HG03520 (cell line): ENCODE data around the gene DDX47.
A peak's percentile ranks its signal among the peaks of the same experiment; 100 is the strongest.

Experiments used
- ATAC-seq: cut with Tn5 transposase; IDR thresholded peaks from one replicate; pipeline ENCODE4 v1.9.1; 2021; ENCODE audit warnings: mild to moderate bottlenecking, moderate library complexity; ENCODE audit not compliant: unreplicated experiment

The DDX47 gene

DNA sequence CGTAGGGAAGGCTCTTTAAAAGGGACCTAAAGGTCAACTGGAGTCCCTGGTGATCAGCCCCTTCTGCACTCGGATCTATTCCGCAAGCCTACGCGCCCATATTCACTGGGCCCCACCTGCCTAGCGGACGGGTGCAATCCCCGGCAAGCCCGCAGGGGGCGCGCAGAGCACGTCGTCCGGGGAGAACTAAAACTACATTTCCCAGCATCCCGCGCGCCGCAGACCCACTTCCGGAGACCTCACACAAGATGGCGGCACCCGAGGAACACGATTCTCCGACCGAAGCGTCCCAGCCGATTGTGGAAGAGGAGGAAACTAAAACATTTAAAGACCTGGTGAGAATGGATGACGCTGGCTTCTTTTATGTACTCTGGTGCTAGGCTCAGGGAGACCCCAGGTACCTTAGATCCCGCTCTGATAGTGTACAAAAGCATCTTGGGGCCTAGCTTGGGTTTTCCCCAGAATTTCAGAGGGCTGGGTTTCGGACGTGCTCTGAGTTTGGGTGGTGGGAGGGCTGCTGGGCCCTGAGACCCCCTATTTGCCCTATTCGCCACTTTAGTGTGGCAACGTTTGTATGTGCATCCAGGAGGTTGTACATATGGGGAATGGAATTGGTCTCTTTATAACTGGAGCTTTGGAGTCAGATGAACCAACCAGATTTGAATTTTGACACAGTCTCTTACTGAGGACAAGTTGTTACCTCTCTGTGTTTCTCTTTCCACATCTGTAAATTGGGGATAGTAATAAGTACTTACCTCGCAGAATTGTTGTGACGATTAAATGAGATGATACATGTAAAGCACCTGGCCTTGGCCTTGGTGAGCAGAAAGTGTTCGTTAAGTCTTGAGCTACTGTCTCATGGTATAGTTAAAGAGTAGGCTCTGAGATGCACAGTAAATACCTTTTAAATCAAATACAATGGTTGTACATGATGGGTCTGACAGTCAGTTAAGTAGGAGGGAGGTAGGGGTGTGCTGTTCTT lies at the start of gene DDX47:
TSS of gene DDX47 (plus strand) at position 227 of the 982 bp plus-strand sequence. CDS start at position 249, 22 bp downstream.
- ATAC-seq: peak; percentile 84

DNA sequence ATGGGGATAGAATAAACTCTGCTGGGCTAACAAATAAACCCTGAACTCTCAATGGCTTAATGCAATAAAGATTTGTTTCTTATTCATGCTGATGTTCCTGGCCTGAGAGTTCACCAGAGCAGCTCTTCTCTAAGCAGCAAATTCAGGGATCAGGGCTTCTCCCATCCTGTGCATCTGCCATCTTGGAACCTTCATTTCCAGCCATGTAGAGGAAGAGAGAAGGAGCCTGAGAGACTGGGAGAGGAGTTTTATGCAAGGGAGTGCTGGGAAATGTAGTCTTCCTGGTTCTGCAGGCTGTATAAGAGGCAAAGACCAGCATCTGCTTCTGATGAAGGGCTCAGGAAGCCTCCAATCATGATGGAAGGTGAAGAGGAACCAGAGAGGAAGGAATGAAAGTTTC lies 48.3 kb upstream of the DDX47 start:
- ATAC-seq: no peak

DNA sequence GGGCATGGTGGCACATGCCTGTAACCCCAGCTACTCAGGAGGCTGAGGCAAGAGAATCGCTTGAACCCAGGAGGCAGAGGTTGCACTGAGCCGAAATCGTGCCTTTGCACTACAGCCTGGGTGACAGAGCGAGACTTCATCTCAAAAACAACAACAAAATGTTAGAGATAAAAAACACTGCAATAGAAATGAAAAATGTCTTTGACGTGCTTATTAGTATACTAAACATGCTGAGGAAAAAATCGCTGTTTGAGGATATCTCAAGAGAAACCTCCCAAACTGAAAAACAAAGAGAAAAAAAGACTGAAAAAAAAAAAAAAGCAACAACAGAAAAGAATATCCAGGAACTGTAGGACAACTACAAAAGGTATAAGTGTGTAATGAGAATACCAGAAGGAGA lies 42.9 kb upstream of the DDX47 start:
- ATAC-seq: no peak

DNA sequence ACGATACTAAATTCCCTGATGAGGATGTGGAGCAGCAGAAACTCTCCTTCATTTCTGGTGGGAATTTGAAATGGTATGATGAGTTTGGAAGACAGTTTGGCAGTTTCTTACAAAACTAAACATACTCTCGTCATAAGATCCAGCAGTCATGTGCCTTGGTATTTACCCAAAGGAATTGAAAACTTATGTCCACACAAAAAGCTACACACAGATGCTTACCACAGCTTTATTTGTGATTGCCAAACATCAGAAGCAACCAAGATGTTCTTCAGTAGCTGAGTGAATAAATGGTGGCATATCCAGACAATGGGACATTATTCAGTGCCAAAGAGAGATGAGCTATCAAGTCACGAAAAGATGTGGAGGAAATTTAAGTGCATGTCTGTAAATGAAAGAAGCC lies 38.4 kb upstream of the DDX47 start:
- ATAC-seq: no peak

DNA sequence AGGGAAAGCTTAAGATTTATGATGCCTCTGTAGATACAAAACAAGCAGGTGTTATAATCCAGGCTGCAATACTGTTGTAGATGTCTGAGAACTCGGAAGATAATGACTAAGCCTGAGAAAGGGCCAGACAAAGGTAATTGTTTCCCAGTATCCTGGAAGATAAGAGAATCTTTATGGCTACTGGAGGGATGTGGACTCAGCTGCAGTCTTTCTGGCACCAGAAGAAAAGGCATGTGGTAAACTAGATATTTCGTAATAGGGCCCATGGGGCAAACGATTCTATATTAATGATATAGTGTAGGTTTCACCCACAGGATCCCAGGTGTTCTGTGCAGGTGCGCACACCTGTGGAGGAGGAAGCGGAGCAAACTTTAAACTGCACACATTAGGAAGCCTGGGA lies 36.9 kb upstream of the DDX47 start:
- no peak for ATAC-seq

DNA sequence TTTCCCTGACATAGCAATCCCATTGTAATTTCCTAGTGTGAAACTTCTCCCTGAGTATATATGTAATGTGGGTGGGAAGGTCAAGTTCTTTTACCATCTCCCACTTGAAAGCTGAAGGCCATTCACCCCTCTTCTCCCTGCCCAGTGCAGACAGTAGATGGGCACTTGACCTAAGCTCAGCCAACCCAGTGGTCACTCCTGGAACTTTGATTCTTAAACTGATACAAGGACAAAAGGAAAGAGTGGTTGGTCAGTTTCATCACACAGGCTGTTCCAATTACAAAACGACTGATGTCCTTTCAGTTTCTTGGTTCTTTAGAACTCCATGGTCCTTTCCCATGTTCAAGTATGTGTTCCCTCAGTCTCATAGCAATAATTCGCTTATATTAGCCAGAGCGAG lies 36.1 kb upstream of the DDX47 start:
- ATAC-seq: no peak

DNA sequence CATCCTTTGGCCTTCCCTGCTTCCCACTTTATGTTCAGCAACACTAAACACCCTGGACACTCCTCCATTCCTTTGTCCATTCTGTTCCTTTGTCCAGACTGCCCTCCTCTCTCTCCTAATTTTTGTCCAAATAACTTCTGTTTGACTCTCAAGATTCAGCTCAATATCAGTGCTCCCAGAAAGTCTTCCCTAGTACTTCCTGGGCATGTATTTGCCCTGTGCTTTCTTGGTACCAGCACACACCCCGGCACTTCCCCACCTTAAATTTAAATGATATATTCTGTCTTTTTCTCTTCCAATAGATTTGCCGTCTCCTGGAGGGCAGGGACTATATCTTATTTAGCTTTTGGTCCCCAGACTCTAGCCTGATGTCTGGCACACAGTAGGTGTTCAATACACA lies 34.1 kb upstream of the DDX47 start:
- no peak for ATAC-seq

DNA sequence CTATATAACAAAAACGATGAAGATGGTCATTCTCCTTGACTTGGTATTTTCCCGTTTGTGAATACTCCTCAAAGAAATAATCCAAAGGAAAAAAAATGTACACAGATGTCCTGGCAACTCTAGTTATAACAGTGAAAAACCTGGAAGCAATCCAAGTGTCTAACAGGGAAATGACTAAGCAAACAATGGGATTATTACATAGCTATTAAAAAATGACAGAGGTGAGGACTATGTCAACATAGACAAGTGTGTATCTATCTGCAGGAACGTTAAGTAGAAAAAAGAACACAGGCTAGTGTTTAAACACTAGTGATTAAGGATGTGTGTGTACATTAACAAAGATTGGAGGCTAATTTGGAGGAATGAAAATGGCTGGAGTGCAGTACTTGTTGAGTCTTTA lies 33.6 kb upstream of the DDX47 start:
- ATAC-seq: no peak

DNA sequence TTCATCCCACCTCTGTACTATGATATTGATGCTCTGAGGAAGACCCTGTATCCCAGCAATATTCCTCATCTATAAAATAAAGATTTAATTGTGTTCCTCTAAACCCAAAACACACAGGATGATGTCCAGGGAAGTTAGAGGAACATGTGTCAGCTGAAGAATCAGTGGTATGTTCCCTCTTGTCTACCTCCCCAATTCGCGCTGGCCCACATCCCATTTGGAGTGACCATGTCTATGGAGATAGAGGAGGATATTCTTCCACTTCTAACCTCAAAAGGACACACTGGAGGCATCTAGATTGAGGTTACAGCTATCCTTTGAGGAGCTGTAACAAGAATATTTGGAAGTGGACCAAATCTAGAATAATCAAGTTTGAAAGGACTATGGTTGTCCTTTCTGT lies 29.0 kb upstream of the DDX47 start:
- no peak for ATAC-seq

DNA sequence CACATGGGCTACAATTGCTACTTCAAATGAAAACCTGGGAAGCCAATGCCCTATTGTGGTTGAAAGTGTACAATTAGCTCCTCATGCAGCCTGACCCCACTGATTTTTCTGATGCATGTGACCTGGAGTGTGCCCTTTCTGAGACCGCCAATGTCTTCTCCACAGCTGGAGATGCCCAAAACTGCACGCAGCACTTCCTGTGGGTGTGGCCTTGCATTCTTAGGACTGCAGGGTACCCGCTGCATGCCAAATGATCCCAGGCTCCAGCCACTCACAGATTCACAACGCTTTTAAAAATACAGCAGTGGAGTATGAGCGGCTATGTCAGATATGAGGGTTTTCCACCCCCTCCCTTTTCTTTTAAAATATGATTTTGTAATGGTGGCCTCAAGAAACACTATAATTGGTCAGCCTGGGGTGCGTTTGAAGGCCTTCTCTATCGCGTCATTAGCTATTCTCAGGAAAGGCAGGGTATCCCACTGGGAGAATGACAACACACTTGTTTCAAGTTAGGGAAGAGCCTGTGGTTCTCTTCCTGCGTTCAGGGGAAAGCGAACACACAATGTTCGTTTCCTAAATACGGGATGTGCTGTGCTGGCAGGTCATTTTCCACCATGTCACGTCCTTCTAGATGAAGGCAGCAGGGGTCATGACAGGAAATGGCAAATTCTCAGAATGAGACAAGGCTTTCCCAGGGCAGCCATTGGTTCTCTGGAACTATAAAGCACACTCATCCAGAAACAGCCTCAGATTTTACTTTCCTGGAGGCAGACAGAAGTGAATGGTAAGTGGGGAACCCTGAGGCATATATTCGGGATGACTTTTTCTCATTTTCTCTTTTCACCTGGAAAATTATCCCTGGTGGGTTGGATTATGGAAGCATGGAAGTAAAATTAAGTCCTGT lies 28.0 kb upstream of the DDX47 start, which contains the start of gene APOLD1:
TSS of gene APOLD1 (plus strand) at position 749 of the 904 bp plus-strand sequence. CDS start at position 782, 33 bp downstream.
- ATAC-seq: no peak

DNA sequence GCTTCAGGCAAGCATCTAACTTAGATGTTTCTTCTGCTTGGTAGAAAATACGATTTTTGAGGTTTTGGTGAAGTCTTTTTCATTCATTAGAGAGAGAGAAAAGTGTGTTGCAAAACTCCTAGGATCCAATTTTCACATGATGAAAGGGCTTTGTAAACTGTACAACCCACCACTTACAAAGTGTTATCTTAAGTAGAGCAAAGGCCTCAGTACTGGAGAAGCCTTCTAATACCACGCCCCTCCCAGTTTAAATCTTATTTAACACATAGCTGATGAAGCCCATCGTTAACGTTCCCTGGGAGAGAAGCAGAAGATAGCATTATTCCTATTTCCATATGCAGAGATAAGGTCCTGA lies 26.8 kb upstream of the DDX47 start:
- ATAC-seq: no peak

DNA sequence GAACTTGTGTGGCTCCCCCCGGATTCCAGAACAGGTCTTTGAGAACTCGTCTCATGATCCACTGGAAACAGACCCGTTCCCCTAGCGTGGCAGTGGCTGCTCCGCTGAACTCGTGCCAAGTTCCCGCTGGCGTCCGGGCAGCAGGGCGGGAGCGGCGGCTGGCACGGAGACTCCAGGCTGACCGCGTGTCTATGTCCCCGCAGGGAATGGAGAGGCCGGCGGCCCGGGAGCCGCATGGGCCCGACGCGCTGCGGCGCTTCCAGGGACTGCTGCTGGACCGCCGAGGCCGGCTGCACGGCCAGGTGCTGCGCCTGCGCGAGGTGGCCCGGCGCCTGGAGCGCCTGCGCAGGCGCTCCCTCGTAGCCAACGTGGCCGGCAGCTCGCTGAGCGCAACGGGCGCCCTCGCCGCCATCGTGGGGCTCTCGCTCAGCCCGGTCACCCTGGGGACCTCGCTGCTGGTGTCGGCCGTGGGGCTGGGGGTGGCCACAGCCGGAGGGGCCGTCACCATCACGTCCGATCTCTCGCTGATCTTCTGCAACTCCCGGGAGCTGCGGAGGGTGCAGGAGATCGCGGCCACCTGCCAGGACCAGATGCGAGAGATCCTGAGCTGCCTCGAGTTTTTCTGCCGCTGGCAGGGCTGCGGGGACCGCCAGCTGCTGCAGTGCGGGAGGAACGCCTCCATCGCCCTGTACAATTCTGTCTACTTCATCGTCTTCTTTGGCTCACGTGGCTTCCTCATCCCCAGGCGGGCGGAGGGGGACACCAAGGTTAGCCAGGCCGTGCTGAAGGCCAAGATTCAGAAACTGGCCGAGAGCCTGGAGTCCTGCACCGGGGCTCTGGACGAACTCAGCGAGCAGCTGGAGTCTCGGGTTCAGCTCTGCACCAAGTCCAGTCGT lies 26.2 kb upstream of the DDX47 start:
- peak; percentile 69 for ATAC-seq

DNA sequence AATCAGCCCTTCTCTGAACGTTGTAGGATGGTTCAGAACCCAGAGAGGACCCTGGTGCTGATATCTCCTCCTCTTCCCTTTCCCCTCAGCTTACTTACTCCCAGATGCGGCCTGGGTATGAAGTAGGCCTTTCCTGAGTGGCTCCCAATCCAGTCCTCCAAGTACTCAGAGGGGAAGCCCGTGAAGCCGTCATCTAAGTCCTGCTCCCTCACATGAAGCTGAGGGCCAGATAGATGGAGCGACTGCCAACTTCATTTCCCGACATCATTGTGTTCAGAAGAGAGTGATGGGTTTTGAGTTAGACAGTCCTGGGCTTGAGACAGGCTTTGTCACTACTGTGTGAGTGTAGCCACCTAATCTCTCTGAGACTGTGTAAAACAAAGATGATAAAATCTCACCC lies 25.0 kb upstream of the DDX47 start:
- no peak for ATAC-seq

DNA sequence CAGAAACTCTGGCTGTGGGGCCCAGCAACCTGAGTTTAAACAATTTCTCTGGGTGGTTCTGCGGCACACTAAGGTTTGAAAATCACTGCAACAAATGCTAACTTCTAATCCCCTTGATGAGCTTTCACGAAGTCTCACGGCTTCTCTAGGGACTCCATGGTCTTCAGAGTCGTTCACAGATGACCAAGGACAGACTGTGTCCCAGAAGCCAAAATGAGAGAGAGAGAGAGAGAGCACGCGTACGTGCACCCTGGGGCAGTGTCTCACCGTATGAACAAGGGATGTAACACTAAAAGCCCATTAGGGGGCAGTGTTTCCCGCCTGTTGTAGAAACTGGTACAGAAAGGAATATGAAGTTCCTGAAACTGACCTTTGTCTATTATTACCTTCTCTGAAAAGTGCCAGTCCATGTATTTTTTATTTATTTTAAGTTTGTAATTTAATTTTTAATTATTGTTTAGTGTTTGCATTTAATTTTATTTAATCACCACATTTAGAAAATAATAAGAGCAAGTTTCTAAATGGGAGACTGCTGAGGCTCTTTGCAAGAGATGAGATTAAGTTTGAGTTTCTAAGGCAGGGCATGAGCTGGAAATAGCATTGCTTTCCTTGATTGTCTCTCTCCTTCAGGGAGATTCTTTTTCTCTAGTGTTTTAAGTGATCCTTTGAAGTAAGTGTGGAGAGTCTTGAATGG lies 24.3 kb upstream of the DDX47 start:
- ATAC-seq: peak; percentile 57

DNA sequence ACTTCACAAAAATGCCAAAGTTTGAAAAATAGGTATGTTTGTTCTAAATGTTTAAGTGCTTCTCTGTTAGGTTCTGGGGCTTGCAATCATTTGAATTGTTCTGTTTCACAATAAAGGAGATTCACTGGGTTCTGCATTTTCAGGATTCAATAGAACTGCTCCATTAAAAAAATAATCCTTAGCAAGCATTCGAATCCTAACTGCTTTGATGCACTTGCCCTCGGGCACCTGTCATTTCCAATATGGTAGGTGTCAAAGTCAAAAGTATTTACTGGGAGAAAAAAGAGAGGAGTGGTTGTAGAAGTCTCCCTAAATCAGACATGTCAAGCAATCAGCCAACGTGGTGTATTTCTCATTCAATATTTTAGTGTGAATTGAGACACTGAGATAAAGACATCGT lies 22.2 kb upstream of the DDX47 start:
- ATAC-seq: no peak

DNA sequence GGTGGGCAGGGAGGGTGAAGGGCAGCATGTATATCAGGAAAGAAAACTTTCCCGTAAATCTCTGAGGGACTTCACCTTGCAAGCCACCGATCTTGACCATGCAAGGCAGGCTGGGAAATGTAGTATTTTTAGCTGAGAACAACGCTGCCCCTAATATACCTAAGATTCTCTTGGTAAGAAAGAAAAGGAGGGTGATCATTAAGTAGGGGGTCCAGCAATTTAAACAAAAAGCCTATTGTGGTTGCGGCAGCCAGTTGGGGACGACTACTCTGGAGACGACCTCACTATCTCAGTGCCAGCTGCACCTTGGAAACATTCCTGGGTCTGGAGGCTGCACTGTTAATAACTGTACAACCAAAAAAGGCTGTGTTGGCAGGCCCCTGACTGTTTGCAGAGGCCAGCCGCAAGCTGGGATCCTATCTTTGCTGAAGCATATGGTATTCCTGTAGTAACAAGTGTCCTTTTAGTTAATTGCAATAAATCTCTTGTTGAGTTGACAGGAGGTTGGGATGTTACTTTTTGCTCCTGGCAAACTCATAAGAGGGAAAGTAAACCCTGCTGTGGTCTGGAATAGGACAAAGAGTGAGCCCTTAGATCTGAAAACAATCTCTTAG lies 21.3 kb upstream of the DDX47 start:
- no peak for ATAC-seq

DNA sequence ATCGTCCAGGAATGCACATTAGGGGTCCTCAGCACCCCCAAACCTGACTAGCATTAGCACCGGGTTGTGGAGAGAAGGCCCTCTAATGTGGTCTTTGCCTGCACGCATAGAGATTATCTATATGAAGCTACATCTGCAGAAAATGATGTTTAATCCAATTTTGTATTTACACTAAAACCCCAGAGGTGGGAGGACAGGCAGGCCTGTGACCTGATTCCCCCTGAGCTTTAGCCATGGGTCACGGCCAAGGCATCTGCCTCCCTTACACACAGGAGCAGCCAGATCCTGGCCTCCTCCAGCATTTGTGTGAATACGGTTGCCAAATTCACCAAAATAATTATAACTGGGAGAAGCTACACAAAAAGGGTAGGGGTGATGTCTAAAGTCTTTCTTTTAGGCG lies 20.7 kb upstream of the DDX47 start:
- ATAC-seq: no peak

DNA sequence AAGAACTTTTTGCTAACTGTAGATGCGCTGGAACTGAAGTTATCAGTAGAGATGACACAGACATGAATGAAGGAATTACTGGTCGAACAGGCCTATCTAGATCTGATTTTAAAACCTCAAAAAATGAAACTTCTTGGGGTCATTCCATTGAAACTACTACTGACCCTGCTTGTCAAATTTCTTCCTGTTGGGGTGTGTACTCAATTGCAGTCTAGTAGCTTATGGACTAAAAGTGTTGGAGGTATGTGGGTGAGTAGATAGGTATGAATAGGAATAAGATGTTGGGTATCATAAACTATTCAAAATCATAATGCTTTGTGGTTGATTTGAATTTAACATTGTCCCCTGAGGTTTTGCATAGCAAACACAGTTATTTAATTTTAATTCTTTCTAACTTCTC lies 18.5 kb upstream of the DDX47 start:
- ATAC-seq: no peak

DNA sequence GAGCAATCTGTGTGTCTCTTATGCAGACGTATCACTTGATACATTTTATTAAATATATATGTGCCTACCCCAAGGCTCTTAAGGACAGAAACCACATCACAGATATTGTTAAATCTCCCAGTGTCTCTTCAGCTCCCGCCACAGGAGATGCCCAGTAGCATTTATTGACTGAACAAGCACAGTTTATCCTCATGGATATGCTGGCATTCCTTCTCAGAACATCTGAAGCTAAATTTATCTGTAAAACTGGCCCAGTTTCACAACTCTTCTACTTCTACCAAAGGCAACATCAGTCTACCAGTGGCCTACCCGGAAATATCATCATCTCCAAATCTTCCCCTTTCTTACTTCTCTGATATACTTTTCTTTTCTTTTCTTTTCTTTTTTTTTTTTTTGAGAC lies 17.0 kb upstream of the DDX47 start:
- ATAC-seq: no peak
